GM21737 (cell line): Measurements from ENCODE around the gene ASB7.
"Not testable (repeated sequence)": the region's sequence is repeated elsewhere in the genome, so short reads cannot be mapped to it uniquely, and the experiment has no call there.

Experiments
- ATAC-seq: cut with Tn5 transposase; IDR thresholded peaks from one replicate; pipeline ENCODE4 v1.9.1; 2021; ENCODE audit warnings: mild to moderate bottlenecking, moderate library complexity; ENCODE audit not compliant: unreplicated experiment

Gene ASB7

GRCh38 chr15:100648951-100649350 lies 46.6 kb downstream of the ASB7 start:
- no peak for ATAC-seq

- no peak for ATAC-seq
Measured at GRCh38 chr15:100650685-100651084, 48.3 kb downstream of the ASB7 start.

- ATAC-seq, result no peak
Measured at GRCh38 chr15:100651253-100651652, 48.9 kb downstream of the ASB7 start.

- ATAC-seq, result no peak
Measured at GRCh38 chr15:100652116-100652515, 49.7 kb downstream of the ASB7 start.

- ATAC-seq, result no peak
Measured at GRCh38 chr15:100653608-100654007, 51.2 kb downstream of the ASB7 start.

GRCh38 chr15:100658895-100659294 lies 56.5 kb downstream of the ASB7 start:
- ATAC-seq, result no peak

- no peak for ATAC-seq
Measured at GRCh38 chr15:100661156-100661555, 58.8 kb downstream of the ASB7 start.

- no peak for ATAC-seq
Measured at GRCh38 chr15:100663086-100663914, 60.9 kb downstream of the ASB7 start.

- ATAC-seq, result no peak
Measured at GRCh38 chr15:100663915-100664281, 61.5 kb downstream of the ASB7 start.

GRCh38 chr15:100665570-100665969 lies 63.2 kb downstream of the ASB7 start:
- ATAC-seq, result no peak

- ATAC-seq, result no peak
Measured at GRCh38 chr15:100667405-100668347, 65.3 kb downstream of the ASB7 start.

GRCh38 chr15:100668348-100668745 lies 66.0 kb downstream of the ASB7 start:
- ATAC-seq, result no peak

GRCh38 chr15:100669260-100669659 lies 66.9 kb downstream of the ASB7 start:
- ATAC-seq, result no peak

- ATAC-seq, result no peak
Measured at GRCh38 chr15:100670505-100671021, 68.2 kb downstream of the ASB7 start.

- ATAC-seq, result no peak
Measured at GRCh38 chr15:100671124-100671680, 68.8 kb downstream of the ASB7 start.

- ATAC-seq, result no peak
Measured at GRCh38 chr15:100671858-100672543, 69.6 kb downstream of the ASB7 start.

- ATAC-seq, result no peak
Measured at GRCh38 chr15:100672959-100673358, 70.6 kb downstream of the ASB7 start.

- ATAC-seq, result not testable (repeated sequence)
Measured at GRCh38 chr15:100679151-100679550, 76.8 kb downstream of the ASB7 start.

- ATAC-seq, result no peak
Measured at GRCh38 chr15:100680726-100681125, 78.3 kb downstream of the ASB7 start.

- ATAC-seq, result no peak
Measured at GRCh38 chr15:100681335-100681746, 79.0 kb downstream of the ASB7 start.

- ATAC-seq, result no peak
Measured at GRCh38 chr15:100682468-100682867, 80.1 kb downstream of the ASB7 start.
